HEK293 (cell line): Measurements from ENCODE around the gene AGAP1.

Source experiments
- CTCF ChIA-PET: fragments of 350-600 bp; formaldehyde crosslinking; extraction: SDS; loops from one replicate; lab custom pipeline; 2021; ENCODE audit warnings: antibody characterized with exemption; lab: Yijun Ruan, JAX
- POLR2A ChIA-PET: fragments of 300-600 bp; formaldehyde crosslinking; extraction: SDS; loops from one replicate; lab custom pipeline; 2020; ENCODE audit warnings: antibody characterized with exemption, inconsistent platforms; lab: Yijun Ruan, JAX
- H3K27ac ChIP-seq: fragments of 200-500 bp; sonication (Bioruptor generic); 2 replicates; pipeline ENCODE4 v1.5.1; 2014; ENCODE audit warnings: low read depth, low read length, control low read depth, inconsistent platforms; ENCODE audit errors: extremely low read depth
- H3K36me3 ChIP-seq, 2 experiments: fragments of 200-500 bp in 1 of 2; sonication (Bioruptor generic) in 1 of 2; 1 replicate in 1 of 2; 2 replicates in 1 of 2; pipeline ENCODE4 v1.5.1; 2014 to 2017; ENCODE audit warnings: inconsistent platforms in 2 of 2, low read length in 2 of 2; ENCODE audit not compliant: control insufficient read depth in 2 of 2, insufficient read depth in 1 of 2
- H3K4me1 ChIP-seq: fragments of 200-500 bp; sonication (Bioruptor generic); 2 replicates; pipeline ENCODE4 v1.5.1; 2014; ENCODE audit warnings: mild to moderate bottlenecking, low read length, inconsistent platforms; ENCODE audit not compliant: control insufficient read depth, insufficient read depth
- H3K4me3 ChIP-seq: 2 replicates; pipeline ENCODE4 v1.5.1; 2011; ENCODE audit warnings: low read depth, mild to moderate bottlenecking, control low read depth, low read length, moderate library complexity
- H3K9me3 ChIP-seq: fragments of 200-500 bp; sonication (Bioruptor generic); 2 replicates; pipeline ENCODE4 v1.5.1; 2014; ENCODE audit warnings: low read depth, low read length, inconsistent platforms; ENCODE audit not compliant: control insufficient read depth, insufficient read depth
- HOXA7 ChIP-seq: sonication (generic); formaldehyde crosslinking; IDR thresholded peaks from 2 replicates; pipeline ENCODE4 v1.8.1; 2022; ENCODE audit warnings: missing genetic modification reagents, borderline replicate concordance
- KLF17 ChIP-seq: fragments of 450-650 bp; formaldehyde crosslinking; IDR thresholded peaks from 2 replicates; pipeline ENCODE4 v1.5.1; 2016; ENCODE audit warnings: missing biosample characterization, missing genetic modification characterization
- RBAK ChIP-seq: fragments of 450-650 bp; formaldehyde crosslinking; IDR thresholded peaks from 2 replicates; pipeline ENCODE4 v1.5.1; 2016; ENCODE audit warnings: missing biosample characterization, missing genetic modification characterization
- ZNF16 ChIP-seq: fragments of 450-650 bp; formaldehyde crosslinking; IDR thresholded peaks from 2 replicates; pipeline ENCODE4 v1.5.1; 2016; ENCODE audit warnings: low read depth, missing biosample characterization, missing genetic modification characterization
- ZNF19 ChIP-seq: fragments of 450-650 bp; formaldehyde crosslinking; IDR thresholded peaks from 2 replicates; pipeline ENCODE4; 2016; ENCODE audit warnings: missing biosample characterization, missing genetic modification characterization, low read depth
- ZNF324 ChIP-seq: fragments of 450-650 bp; formaldehyde crosslinking; IDR thresholded peaks from 2 replicates; pipeline ENCODE4 v1.5.1; 2016; ENCODE audit warnings: missing biosample characterization, missing genetic modification characterization
- ZNF37A ChIP-seq: fragments of 450-650 bp; IDR thresholded peaks from 2 replicates; pipeline ENCODE4 v1.5.1; 2018; ENCODE audit warnings: missing biosample characterization, missing genetic modification characterization
- ZNF654 ChIP-seq: fragments of 450-650 bp; formaldehyde crosslinking; IDR thresholded peaks from 2 replicates; pipeline ENCODE4 v1.5.1; 2016; ENCODE audit warnings: low read depth, missing biosample characterization, missing genetic modification characterization
- ZNF692 ChIP-seq: fragments of 450-650 bp; formaldehyde crosslinking; IDR thresholded peaks from 2 replicates; pipeline ENCODE4 v1.5.1; 2016; ENCODE audit warnings: missing biosample characterization, missing genetic modification characterization
- ZNF707 ChIP-seq: fragments of 450-650 bp; formaldehyde crosslinking; IDR thresholded peaks from 2 replicates; pipeline ENCODE4 v1.5.1; 2016; ENCODE audit warnings: missing biosample characterization, missing genetic modification characterization
- TF ChIP-seq, protein P1 (sequence below): fragments of 450-650 bp; formaldehyde crosslinking; IDR thresholded peaks from 2 replicates; pipeline ENCODE4 v1.5.1; 2016; ENCODE audit warnings: missing biosample characterization, missing genetic modification characterization, borderline replicate concordance
- TF ChIP-seq, protein P2 (sequence below): fragments of 450-650 bp; formaldehyde crosslinking; IDR thresholded peaks from 2 replicates; pipeline ENCODE4 v1.5.1; 2017; ENCODE audit warnings: missing biosample characterization, missing genetic modification characterization
- TF ChIP-seq, protein P3 (sequence below): fragments of 450-650 bp; formaldehyde crosslinking; IDR thresholded peaks from 2 replicates; pipeline ENCODE4 v1.5.1; 2017; ENCODE audit warnings: missing biosample characterization, missing genetic modification characterization

Gene AGAP1

GRCh38 chr2:235963853-235964577, 470.2 kb downstream of the AGAP1 start:
- TF ChIP-seq, protein P1, sequence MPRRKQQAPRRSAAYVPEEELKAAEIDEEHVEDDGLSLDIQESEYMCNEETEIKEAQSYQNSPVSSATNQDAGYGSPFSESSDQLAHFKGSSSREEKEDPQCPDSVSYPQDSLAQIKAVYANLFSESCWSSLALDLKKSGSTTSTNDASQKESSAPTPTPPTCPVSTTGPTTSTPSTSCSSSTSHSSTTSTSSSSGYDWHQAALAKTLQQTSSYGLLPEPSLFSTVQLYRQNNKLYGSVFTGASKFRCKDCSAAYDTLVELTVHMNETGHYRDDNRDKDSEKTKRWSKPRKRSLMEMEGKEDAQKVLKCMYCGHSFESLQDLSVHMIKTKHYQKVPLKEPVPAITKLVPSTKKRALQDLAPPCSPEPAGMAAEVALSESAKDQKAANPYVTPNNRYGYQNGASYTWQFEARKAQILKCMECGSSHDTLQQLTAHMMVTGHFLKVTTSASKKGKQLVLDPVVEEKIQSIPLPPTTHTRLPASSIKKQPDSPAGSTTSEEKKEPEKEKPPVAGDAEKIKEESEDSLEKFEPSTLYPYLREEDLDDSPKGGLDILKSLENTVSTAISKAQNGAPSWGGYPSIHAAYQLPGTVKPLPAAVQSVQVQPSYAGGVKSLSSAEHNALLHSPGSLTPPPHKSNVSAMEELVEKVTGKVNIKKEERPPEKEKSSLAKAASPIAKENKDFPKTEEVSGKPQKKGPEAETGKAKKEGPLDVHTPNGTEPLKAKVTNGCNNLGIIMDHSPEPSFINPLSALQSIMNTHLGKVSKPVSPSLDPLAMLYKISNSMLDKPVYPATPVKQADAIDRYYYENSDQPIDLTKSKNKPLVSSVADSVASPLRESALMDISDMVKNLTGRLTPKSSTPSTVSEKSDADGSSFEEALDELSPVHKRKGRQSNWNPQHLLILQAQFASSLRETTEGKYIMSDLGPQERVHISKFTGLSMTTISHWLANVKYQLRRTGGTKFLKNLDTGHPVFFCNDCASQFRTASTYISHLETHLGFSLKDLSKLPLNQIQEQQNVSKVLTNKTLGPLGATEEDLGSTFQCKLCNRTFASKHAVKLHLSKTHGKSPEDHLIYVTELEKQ (tag by site-specific recombination), result no peak
- no peak for TF ChIP-seq ZNF707 (tag by site-specific recombination)
- TF ChIP-seq, protein P2, sequence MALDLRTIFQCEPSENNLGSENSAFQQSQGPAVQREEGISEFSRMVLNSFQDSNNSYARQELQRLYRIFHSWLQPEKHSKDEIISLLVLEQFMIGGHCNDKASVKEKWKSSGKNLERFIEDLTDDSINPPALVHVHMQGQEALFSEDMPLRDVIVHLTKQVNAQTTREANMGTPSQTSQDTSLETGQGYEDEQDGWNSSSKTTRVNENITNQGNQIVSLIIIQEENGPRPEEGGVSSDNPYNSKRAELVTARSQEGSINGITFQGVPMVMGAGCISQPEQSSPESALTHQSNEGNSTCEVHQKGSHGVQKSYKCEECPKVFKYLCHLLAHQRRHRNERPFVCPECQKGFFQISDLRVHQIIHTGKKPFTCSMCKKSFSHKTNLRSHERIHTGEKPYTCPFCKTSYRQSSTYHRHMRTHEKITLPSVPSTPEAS (tag by site-specific recombination), result no peak
- no peak for TF ChIP-seq ZNF324 (tag by site-specific recombination)
- TF ChIP-seq, protein P3, sequence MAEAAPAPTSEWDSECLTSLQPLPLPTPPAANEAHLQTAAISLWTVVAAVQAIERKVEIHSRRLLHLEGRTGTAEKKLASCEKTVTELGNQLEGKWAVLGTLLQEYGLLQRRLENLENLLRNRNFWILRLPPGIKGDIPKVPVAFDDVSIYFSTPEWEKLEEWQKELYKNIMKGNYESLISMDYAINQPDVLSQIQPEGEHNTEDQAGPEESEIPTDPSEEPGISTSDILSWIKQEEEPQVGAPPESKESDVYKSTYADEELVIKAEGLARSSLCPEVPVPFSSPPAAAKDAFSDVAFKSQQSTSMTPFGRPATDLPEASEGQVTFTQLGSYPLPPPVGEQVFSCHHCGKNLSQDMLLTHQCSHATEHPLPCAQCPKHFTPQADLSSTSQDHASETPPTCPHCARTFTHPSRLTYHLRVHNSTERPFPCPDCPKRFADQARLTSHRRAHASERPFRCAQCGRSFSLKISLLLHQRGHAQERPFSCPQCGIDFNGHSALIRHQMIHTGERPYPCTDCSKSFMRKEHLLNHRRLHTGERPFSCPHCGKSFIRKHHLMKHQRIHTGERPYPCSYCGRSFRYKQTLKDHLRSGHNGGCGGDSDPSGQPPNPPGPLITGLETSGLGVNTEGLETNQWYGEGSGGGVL (tag by site-specific recombination), result no peak

GRCh38 chr2:235964787-235965390, 471.0 kb downstream of the AGAP1 start:
- H3K4me3 ChIP-seq, result no peak overlapping the region
- H3K36me3 ChIP-seq, result peaks cover 0 to 7% of the 10 kb centered on the region in 2 experiments; a peak in 2 of 3 replicates
- TF ChIP-seq, protein P1 (tag by site-specific recombination), result no peak
- TF ChIP-seq ZNF37A (tag by site-specific recombination) (no peak), ZNF654 (no peak), ZNF16 (tag by site-specific recombination) (no peak), KLF17 (tag by site-specific recombination) (no peak), RBAK (tag by site-specific recombination) (no peak), ZNF19 (tag by site-specific recombination) (no peak), HOXA7 (CRISPR knock-in tag) (no peak), ZNF692 (tag by site-specific recombination) (no peak)
- ChIA-PET POLR2A (no interaction called here), CTCF (interaction anchor here (0.9 kb wide), 1 partner anchor 9 kb away, joined by 4 read pairs; no protein-coding TSS in a partner anchor)
- H3K9me3 ChIP-seq, result no peaks in the 10 kb centered on the region
- no peak overlapping the region for H3K27ac ChIP-seq
- H3K4me1 ChIP-seq, result no peaks in the 10 kb centered on the region

More at GRCh38 chr2:235963853-235964577, 470.2 kb downstream of the AGAP1 start:
- no peaks in the 10 kb centered on the region for H3K4me1 ChIP-seq
- ChIA-PET POLR2A (no interaction called here), CTCF (interaction anchor here (0.9 kb wide), 1 partner anchor 8 kb away, joined by 4 read pairs; no protein-coding TSS in a partner anchor)
- no peaks in the 10 kb centered on the region; a peak in 1 of 3 replicates for H3K36me3 ChIP-seq
- H3K9me3 ChIP-seq, result no peaks in the 10 kb centered on the region
- H3K4me3 ChIP-seq, result no peak overlapping the region
- no peak overlapping the region for H3K27ac ChIP-seq
